ENCODE results near the gene OSCP1. TPM values are rescaled to one million over a fixed set of nuclear protein-coding genes. Genes with fewer than 3 reads are reported as not detected.

OSCP1 gene
- total RNA-seq, 8 experiments from 2014 or later: 7.5 to 31.1 (median 24.6) TPM

DNA sequence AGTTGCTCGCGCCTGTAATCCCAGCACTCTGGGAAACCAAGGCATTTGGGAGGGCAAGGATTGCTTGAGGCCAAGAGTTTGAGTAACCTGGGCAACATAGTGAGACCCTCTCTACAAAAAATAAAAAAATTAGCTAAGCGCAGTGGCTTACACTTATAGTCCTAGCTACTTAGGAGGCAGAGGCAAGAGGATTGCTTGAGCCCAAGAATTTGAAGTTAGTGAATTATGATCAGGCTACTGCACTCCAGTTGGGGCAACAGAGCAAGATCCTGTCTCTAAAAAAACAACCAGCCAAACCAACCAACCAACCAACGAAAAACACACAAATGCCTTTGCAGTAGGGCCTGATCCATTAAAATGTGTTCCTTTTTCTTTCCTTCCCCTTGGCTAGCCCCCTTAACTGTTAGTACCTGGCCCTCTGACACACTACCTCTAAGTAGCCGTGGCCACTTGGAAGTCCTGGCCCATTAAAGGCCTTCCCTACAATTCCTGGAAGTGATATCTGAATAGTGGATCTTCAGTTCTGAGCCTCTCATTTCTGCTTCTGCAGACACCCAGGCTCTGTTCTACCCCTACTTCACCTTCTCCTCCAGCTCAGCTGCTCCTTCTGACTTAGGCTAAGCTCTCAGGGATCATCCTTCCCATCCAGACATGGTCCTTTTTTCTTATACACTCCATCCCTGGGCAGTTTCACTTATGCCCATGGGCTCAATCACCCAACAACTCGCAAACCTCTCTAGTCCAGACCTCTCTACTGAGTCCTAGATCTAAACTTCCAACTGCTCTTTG, 3.5 kb upstream of the OSCP1 start:
- H3K4me3 ChIP-seq: no peak overlapping the region
- in situ Hi-C loops (cut with MboI; ENCODE audit: low pct_unique_long_range_greater_than_20kb in 2 of 9, low sequenced_read_pairs in 9 of 9, unreplicated experiment in 9 of 9): no loop called here
- peaks cover 11 to 14% of the 10 kb centered on the region in 2 donors for H3K4me1 ChIP-seq (replicated peaks in 1 of 2)
- H3K27ac ChIP-seq: no peak overlapping the region
- WGBS, 10 experiments: 80 to 100% (median 94%) methylated on average over 1 to 6 of the region's 6 CpGs
- ATAC-seq (replicated peaks in 6 of 8): no peak

DNA sequence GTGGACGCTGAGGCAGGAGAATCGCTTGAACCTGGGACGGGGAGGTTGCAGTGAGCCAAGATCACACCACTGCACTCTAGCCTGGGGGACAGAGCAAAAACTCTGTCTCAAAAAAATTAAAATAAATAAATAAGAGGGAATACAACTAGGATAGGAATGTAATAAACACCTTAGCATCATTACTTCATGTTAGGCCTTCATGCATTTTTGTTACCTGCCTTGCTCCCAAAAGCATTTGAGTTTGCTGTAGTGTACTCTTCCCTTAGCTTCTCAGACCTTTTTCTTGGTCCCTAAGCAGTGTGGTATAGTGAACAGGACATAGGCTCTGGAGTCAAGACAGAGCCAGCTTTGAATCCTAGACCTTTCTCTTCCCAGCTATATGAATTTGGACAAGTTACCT, 2.8 kb upstream of the OSCP1 start:
- 85 to 100% (median 90%) methylated on average over 1 to 3 of the region's 3 CpGs; no CpG with 5 or more reads in 5 of the 10 experiments for WGBS, 10 experiments
- Histone ChIP-seq H3K4me3 (no peak overlapping the region), H3K27ac (no peak overlapping the region), H3K4me1 (replicated peaks in 1 of 2) (peaks cover 11 to 16% of the 10 kb centered on the region in 2 donors)
- in situ Hi-C loops (cut with MboI; ENCODE audit: low pct_unique_long_range_greater_than_20kb in 2 of 9, low sequenced_read_pairs in 9 of 9, unreplicated experiment in 9 of 9): no loop called here
- no peak for ATAC-seq (replicated peaks in 6 of 8)

DNA sequence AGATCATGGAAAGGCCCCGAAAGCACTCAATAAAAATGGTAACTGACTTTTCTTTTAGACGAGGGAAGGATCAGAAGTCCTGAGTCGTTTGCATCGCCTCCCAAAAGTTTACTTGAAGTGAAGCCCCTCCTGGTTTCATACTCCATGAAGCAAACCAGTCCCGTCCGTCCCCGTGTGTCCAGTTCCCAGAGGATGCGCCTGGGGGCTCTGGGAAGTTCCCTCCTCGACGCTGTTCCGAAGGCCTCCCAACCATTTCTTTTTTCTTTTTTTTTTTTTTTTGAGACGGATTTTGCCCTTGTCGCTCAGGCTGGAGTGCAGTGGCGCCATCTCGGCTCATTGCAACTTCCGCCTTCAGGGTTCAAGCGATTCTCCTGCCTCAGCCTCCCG, 661 bp upstream of the OSCP1 start:
- ATAC-seq (replicated peaks in 6 of 8): peak in 2 of 8 experiments; percentile 0 to 1
- Histone ChIP-seq H3K4me3 (peak overlapping the region; percentile 52 to 91 (median 57)), H3K4me1 (replicated peaks in 1 of 2) (peaks cover 14 to 24% of the 10 kb centered on the region in 2 donors), H3K27ac (peak overlapping the region; percentile 93 to 96)
- in situ Hi-C loops (cut with MboI; ENCODE audit: low pct_unique_long_range_greater_than_20kb in 2 of 9, low sequenced_read_pairs in 9 of 9, unreplicated experiment in 9 of 9): no loop called here
- 0 to 64% (median 35%) methylated on average over 4 to 15 of the region's 18 CpGs; no CpG with 5 or more reads in 3 of the 10 experiments for WGBS, 10 experiments

DNA sequence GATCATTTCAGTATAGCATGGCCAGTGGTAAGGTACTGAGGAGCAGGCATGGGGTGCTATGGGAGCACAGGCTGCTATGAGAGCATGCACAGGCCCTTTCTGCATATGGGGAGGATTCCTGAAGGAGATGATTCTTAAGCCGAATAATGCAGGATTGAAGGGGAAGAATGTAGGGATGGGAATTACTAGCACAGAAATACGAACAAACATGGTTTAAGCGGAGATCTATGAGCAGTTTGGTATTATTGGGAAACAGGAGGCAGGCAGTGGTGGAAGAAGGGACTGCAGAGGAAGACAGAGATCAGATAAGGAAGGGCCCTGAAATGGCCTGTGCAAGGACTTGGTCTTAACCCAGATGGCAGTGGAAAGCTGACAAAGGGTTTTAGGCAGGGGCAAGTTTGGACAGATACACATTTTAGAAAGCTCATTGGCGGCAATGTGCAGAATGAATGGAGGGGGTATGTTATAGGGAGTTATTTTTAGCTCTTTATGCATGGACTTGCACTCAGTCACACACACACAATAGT, 1.7 kb downstream of the OSCP1 start:
- Histone ChIP-seq H3K27ac (no peak overlapping the region), H3K4me3 (no peak overlapping the region), H3K4me1 (replicated peaks in 1 of 2) (peaks cover 14 to 30% of the 10 kb centered on the region in 2 donors)
- in situ Hi-C loops (cut with MboI; ENCODE audit: low pct_unique_long_range_greater_than_20kb in 2 of 9, low sequenced_read_pairs in 9 of 9, unreplicated experiment in 9 of 9): no loop called here
- 5 to 100% (median 76%) methylated on average over 1 to 4 of the region's 4 CpGs; no CpG with 5 or more reads in 1 of the 10 experiments for WGBS, 10 experiments
- peak in 1 of 8 experiments; percentile 56 for ATAC-seq (replicated peaks in 6 of 8)

DNA sequence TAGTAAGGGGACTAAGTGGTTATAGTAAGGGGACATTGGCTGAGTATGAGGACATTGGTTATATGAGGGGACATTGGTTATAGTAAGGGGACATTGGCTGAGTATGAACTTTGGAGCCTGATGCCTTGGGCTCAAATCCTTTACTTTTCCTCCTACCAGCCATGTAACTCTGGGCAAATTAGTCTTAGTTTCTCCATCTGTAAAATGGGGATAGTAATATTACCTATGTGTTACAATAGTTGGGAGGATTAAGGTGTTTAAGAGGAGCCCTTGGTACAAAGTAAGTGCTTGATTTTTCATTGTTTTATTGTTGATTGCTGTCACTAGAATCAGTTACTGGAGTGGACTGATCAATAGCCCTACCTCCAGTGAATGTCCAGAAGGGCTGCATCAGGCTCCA, 2.8 kb downstream of the OSCP1 start:
- no peak overlapping the region for H3K4me3 ChIP-seq
- no peak for ATAC-seq (replicated peaks in 6 of 8)
- no peak overlapping the region for H3K27ac ChIP-seq
- in situ Hi-C loops (cut with MboI; ENCODE audit: low pct_unique_long_range_greater_than_20kb in 2 of 9, low sequenced_read_pairs in 9 of 9, unreplicated experiment in 9 of 9): no loop called here
- peaks cover 14 to 30% of the 10 kb centered on the region in 2 donors for H3K4me1 ChIP-seq (replicated peaks in 1 of 2)

DNA sequence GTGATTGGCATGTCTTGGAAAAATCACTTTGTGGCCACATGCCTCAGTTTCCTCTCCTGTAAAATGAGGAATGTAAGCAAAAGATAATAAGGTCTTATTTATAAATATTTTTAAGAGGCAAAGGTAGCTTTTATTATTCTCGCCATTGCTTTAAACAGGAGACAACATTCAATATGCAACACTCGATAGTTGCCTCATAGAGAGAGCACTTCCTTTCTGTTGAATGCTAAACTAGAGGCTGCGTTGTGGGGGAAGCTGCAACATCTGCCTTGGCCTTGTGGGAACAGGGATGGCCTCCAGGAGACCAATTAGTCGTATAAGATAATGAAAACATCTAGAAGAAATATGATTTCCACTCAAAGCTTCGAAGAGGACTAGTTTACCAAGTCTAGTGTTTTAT, 3.5 kb downstream of the OSCP1 start:
- Histone ChIP-seq H3K27ac (no peak overlapping the region), H3K4me1 (replicated peaks in 1 of 2) (peaks cover 14 to 30% of the 10 kb centered on the region in 2 donors), H3K4me3 (no peak overlapping the region)
- 39 to 65% (median 51%) methylated on average over 1 to 5 of the region's 5 CpGs for WGBS, 10 experiments
- ATAC-seq (replicated peaks in 6 of 8): no peak
- in situ Hi-C loops (cut with MboI; ENCODE audit: low pct_unique_long_range_greater_than_20kb in 2 of 9, low sequenced_read_pairs in 9 of 9, unreplicated experiment in 9 of 9): no loop called here

DNA sequence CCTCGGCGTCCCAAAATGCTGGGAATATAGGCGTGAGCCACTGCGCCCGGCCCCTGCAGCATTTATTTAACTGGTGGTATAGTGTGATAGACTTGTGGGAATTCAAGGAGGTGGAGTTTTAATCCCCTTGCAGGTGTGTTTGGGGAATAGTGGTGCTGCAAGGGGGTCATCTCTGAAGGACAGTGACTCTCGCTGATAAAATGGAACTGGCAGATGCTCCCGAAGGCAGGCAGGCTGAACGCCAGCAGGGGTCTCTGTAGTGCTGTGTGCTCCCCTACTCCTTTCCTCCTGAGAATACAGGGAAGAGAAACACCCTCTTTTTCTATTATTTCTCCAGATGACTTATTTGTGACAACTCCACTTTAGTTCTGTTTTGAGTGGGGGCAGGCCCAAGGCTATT, 4.0 kb downstream of the OSCP1 start:
- ATAC-seq (replicated peaks in 6 of 8): no peak
- in situ Hi-C loops (cut with MboI; ENCODE audit: low pct_unique_long_range_greater_than_20kb in 2 of 9, low sequenced_read_pairs in 9 of 9, unreplicated experiment in 9 of 9): no loop called here
- Histone ChIP-seq H3K4me1 (replicated peaks in 1 of 2) (peaks cover 13 to 29% of the 10 kb centered on the region in 2 donors), H3K4me3 (no peak overlapping the region), H3K27ac (no peak overlapping the region)
- WGBS, 10 experiments: 62 to 87% (median 74%) methylated on average over 6 to 8 of the region's 8 CpGs; no CpG with 5 or more reads in 5 of the 10 experiments

DNA sequence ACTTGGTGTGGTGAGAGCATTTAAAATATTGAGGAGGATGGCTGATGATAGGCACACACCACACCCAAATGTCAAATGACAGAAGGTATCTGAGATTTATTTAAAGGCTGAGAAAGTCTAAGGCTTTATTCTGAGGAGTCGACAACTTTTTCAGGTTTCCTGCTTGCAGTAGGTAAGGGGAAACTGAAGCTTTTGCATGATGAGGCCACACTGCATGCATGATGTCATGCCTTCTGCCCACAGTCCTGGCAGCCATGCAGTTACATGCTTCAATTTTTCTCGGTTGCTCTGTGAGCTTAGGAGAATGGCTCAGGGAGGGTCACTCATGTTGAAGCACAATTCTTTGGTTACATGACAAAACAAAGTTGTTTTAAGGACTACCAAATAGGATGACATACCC, 7.0 kb downstream of the OSCP1 start:
- peak in 1 of 8 experiments; percentile 33 for ATAC-seq (replicated peaks in 6 of 8)
- in situ Hi-C loops (cut with MboI; ENCODE audit: low pct_unique_long_range_greater_than_20kb in 2 of 9, low sequenced_read_pairs in 9 of 9, unreplicated experiment in 9 of 9): no loop called here
- no peak overlapping the region for H3K27ac ChIP-seq

DNA sequence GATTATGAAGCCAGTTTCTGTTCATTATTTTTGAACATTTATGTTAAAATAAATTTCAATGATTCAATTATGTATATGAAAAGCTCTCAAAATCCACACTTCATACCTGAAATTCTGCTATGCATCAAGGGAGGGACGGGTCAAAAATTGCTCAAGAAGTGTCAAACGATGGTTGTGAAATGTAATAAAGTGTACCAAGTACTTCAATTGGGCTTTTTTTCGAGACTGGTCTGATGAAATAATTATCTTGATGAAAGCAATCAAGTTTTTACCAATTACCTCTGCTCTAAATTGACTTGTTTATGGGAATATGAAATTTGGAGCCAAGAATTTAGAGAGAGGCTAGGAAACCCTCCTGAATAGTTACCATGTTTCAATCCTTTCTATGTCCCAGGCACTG, 7.9 kb downstream of the OSCP1 start:
- in situ Hi-C loops (cut with MboI; ENCODE audit: low pct_unique_long_range_greater_than_20kb in 2 of 9, low sequenced_read_pairs in 9 of 9, unreplicated experiment in 9 of 9): no loop called here
- no peak for ATAC-seq (replicated peaks in 6 of 8)
- H3K4me1 ChIP-seq (replicated peaks in 1 of 2): peaks cover 3 to 19% of the 10 kb centered on the region in 2 donors
- H3K4me3 ChIP-seq: no peak overlapping the region
- H3K27ac ChIP-seq: no peak overlapping the region
- WGBS, 10 experiments: 67 to 100% (median 84%) methylated on average over 1 to 3 of the region's 3 CpGs

More for the DNA sequence above, 7.0 kb downstream of the OSCP1 start:
- peaks cover 3 to 19% of the 10 kb centered on the region in 2 donors for H3K4me1 ChIP-seq (replicated peaks in 1 of 2)
- WGBS, 10 experiments: 50 to 100% (median 86%) methylated on average over 1 to 2 of the region's 2 CpGs; no CpG with 5 or more reads in 1 of the 10 experiments
- H3K4me3 ChIP-seq: no peak overlapping the region

DNA sequence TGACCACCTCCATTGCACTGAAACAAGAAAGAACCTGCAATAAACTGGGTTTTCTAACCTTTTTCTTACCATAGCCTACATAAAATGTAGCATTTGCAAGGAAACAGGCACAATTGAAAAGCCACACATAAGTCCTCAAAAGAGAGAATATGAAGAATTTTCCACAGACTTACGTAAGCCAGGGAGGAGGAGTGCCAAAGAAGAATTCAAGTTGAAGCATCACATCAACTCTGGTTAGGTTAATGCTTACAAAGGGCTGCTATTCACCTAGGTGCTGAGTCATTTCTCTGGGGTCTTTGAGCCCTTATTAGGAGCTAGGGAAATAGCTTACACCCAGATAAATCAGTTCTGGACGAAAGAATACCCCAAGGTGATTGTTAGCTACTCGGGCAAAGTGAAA, 9.6 kb downstream of the OSCP1 start:
- Histone ChIP-seq H3K4me1 (replicated peaks in 1 of 2) (peaks cover 0 to 12% of the 10 kb centered on the region in 2 donors), H3K27ac (no peak overlapping the region), H3K4me3 (no peak overlapping the region)
- ATAC-seq (replicated peaks in 6 of 8): peak in 1 of 8 experiments; percentile 6
- WGBS, 10 experiments: 80 to 100% (median 90%) methylated on average over 1 to 3 of the region's 3 CpGs
- in situ Hi-C loops (cut with MboI; ENCODE audit: low pct_unique_long_range_greater_than_20kb in 2 of 9, low sequenced_read_pairs in 9 of 9, unreplicated experiment in 9 of 9): no loop called here

DNA sequence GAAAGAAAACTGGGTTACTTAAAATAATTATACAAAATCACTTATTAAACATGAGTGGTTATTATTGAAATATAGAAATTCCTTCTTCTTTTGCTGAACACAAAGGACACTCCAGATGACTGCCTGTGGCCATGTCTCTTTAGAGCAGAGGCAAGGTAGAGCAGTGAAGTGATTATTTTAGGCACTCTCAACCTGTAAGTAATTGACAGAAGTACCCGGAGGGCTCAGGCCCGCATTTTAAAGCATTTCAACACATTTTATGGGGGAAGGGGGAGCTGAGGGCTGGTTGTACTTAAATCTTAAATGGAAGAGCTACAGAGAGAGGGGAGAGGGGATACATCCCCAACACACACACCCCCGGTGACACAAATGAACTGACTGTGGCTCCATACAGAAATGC, 10.2 kb downstream of the OSCP1 start:
- in situ Hi-C loops (cut with MboI; ENCODE audit: low pct_unique_long_range_greater_than_20kb in 2 of 9, low sequenced_read_pairs in 9 of 9, unreplicated experiment in 9 of 9): no loop called here
- Histone ChIP-seq H3K4me3 (no peak overlapping the region), H3K27ac (no peak overlapping the region), H3K4me1 (replicated peaks in 1 of 2) (peaks cover 0 to 12% of the 10 kb centered on the region in 2 donors)
- WGBS, 10 experiments: 20 to 100% (median 38%) methylated on average over 1 to 3 of the region's 3 CpGs; no CpG with 5 or more reads in 4 of the 10 experiments
- ATAC-seq (replicated peaks in 6 of 8): no peak

DNA sequence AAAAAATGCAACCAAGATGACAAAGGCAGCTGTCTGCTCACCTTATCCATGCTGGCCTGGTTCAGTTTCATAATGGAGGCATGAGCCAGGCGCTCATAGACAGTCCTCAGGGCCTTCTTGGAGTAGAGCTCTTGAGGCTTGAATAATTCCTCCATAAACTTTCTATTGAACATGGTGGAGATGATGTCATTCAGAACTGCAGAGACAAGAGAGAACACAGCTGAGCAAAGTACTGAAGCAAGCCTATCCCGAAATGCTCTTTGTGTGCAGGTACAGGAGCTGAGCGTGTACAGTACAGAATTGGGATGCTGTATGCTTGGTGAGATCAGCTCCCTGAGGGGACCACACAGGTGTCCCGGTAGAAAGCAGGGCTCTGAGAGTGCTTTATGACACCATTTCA, 11.5 kb downstream of the OSCP1 start:
- Histone ChIP-seq H3K27ac (no peak overlapping the region), H3K4me1 (replicated peaks in 1 of 2) (peaks cover 0 to 5% of the 10 kb centered on the region in 2 donors), H3K4me3 (no peak overlapping the region)
- 79 to 100% (median 94%) methylated on average over 1 to 4 of the region's 4 CpGs; no CpG with 5 or more reads in 1 of the 10 experiments for WGBS, 10 experiments
- peak in 2 of 8 experiments; percentile 18 to 22 for ATAC-seq (replicated peaks in 6 of 8)
- in situ Hi-C loops (cut with MboI; ENCODE audit: low pct_unique_long_range_greater_than_20kb in 2 of 9, low sequenced_read_pairs in 9 of 9, unreplicated experiment in 9 of 9): no loop called here

DNA sequence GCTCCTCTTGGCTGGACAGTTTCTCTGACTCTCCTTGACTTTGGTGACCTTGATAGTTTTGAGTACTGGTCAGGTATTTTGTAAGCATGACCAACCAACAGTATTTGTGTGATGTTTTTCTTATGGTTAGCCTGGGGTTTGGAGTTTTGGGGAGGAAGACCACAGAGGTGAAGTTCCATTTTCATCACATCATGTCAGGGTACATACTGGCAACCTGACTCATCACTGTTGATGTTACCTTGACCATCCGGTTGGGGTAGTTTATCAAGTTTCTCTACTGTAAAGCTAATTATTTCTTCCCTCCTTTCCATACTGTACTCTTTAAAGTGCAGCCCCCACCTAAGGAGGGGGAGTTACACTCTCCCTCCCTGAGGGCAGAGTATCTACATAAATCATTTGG, 13.4 kb downstream of the OSCP1 start:
- in situ Hi-C loops (cut with MboI; ENCODE audit: low pct_unique_long_range_greater_than_20kb in 2 of 9, low sequenced_read_pairs in 9 of 9, unreplicated experiment in 9 of 9): no loop called here
- Histone ChIP-seq H3K4me1 (replicated peaks in 1 of 2) (peaks cover 0 to 5% of the 10 kb centered on the region in 2 donors), H3K4me3 (no peak overlapping the region), H3K27ac (no peak overlapping the region)
- ATAC-seq (replicated peaks in 6 of 8): no peak
- 67 to 100% (median 92%) methylated on average over 1 of the region's 1 CpG; no CpG with 5 or more reads in 3 of the 10 experiments for WGBS, 10 experiments

Data from motor neuron (in vitro differentiated cells).